Fibroblast of the conjunctiva (primary cell): ENCODE data around the gene RARA.
A peak's percentile ranks its signal among the peaks of the same experiment; 100 is the strongest.

Experiments used
- DNase-seq: peaks from one replicate; pipeline ENCODE4 v3.0.0-alpha.2; 2010; ENCODE audit warnings: low read depth

The RARA gene

GRCh38 chr17:40316571-40317344, 7.8 kb downstream of the RARA start:
- DNase-seq, result no peak

- no peak for DNase-seq
Measured at GRCh38 chr17:40317345-40317873, 8.4 kb downstream of the RARA start.

GRCh38 chr17:40317880-40318829, 9.2 kb downstream of the RARA start:
- peak; percentile 92 for DNase-seq

- DNase-seq, result no peak
Measured at GRCh38 chr17:40318830-40319391, 9.9 kb downstream of the RARA start.

GRCh38 chr17:40319651-40320540, 10.9 kb downstream of the RARA start:
- no peak for DNase-seq

GRCh38 chr17:40320756-40321523, 12.0 kb downstream of the RARA start:
- no peak for DNase-seq

GRCh38 chr17:40321524-40321929, 12.5 kb downstream of the RARA start:
- DNase-seq, result no peak

GRCh38 chr17:40321961-40322357, 13.0 kb downstream of the RARA start:
- no peak for DNase-seq

- peak; percentile 77 for DNase-seq
Measured at GRCh38 chr17:40322358-40323315, 13.7 kb downstream of the RARA start.

GRCh38 chr17:40323391-40324381, 14.7 kb downstream of the RARA start:
- DNase-seq, result peak; percentile 68

GRCh38 chr17:40325156-40326013, 16.4 kb downstream of the RARA start:
- no peak for DNase-seq

GRCh38 chr17:40326014-40326831, 17.2 kb downstream of the RARA start:
- DNase-seq, result no peak

GRCh38 chr17:40326832-40327199, 17.8 kb downstream of the RARA start:
- DNase-seq, result no peak

GRCh38 chr17:40327244-40327729, 18.3 kb downstream of the RARA start:
- DNase-seq, result no peak

- no peak for DNase-seq
Measured at GRCh38 chr17:40327735-40328385, 18.9 kb downstream of the RARA start.

- DNase-seq, result no peak
Measured at GRCh38 chr17:40328386-40328766, 19.4 kb downstream of the RARA start.
